GM23338 (cell line): ENCODE results near the gene KCNAB2. TPM values are rescaled to one million over a fixed set of nuclear protein-coding genes. Genes with fewer than 3 reads are reported as not detected.

Source experiments
- ATAC-seq: fragments of 200-7000 bp; cut with Tn5 transposase; 3 replicates; pipeline ENCODE4 v1.9.1; 2020
- DNase-seq: peaks from one replicate; pipeline ENCODE4 v3.0.0-alpha.2; 2015; ENCODE audit warnings: low spot score
- H2AFZ ChIP-seq: fragments of 200-600 bp; sonication (generic); 2 replicates; pipeline ENCODE4 v1.8.0; 2016; ENCODE audit warnings: antibody characterized with exemption, mild to moderate bottlenecking, moderate library complexity
- H3F3A ChIP-seq: fragments of 200-600 bp; sonication (generic); replicated peaks from 2 replicates; pipeline ENCODE4 v1.8.0; 2017; ENCODE audit warnings: antibody characterized with exemption, mixed run types, low read depth
- H3K27ac ChIP-seq: fragments of 200-600 bp; sonication (generic); 2 replicates; pipeline ENCODE4 v1.6.1; 2016; ENCODE audit warnings: low read depth
- H3K27me3 ChIP-seq: fragments of 200-600 bp; sonication (generic); 2 replicates; pipeline ENCODE4 v1.8.0; 2016; ENCODE audit warnings: mild to moderate bottlenecking, mixed run types, moderate library complexity; ENCODE audit not compliant: insufficient read depth
- H3K36me3 ChIP-seq: fragments of 200-600 bp; sonication (generic); 2 replicates; pipeline ENCODE4 v1.8.0; 2016; ENCODE audit warnings: mild to moderate bottlenecking; ENCODE audit not compliant: insufficient read depth
- H3K4me1 ChIP-seq: fragments of 200-600 bp; sonication (generic); 2 replicates; pipeline ENCODE4 v1.8.0; 2016; ENCODE audit warnings: mild to moderate bottlenecking, moderate library complexity; ENCODE audit not compliant: insufficient read depth
- H3K4me2 ChIP-seq: fragments of 200-600 bp; sonication (generic); 2 replicates; pipeline ENCODE4 v1.7.1; 2017; ENCODE audit warnings: mixed run types
- H3K4me3 ChIP-seq: fragments of 200-600 bp; sonication (generic); 2 replicates; pipeline ENCODE4 v1.6.1; 2016; ENCODE audit warnings: mixed run types
- H3K79me2 ChIP-seq: fragments of 200-600 bp; sonication (generic); replicated peaks from 2 replicates; pipeline ENCODE4 v1.8.0; 2017; ENCODE audit warnings: mild to moderate bottlenecking; ENCODE audit not compliant: insufficient read depth
- H3K9me2 ChIP-seq: fragments of 200-600 bp; sonication (generic); 2 replicates; pipeline ENCODE4 v1.8.0; 2017; ENCODE audit not compliant: insufficient read depth
- H4K20me1 ChIP-seq: fragments of 200-600 bp; sonication (generic); replicated peaks from 2 replicates; pipeline ENCODE4 v1.8.0; 2017; ENCODE audit warnings: mild to moderate bottlenecking; ENCODE audit not compliant: insufficient read depth
- H3K27ac Mint-ChIP-seq: 2 replicates; pipeline ENCODE4 v1.8.0; 2020; ENCODE audit warnings: inconsistent platforms, mild to moderate bottlenecking, moderate library complexity, mixed read lengths
- H3K27me3 Mint-ChIP-seq: 3 replicates; pipeline ENCODE4 v1.8.0; 2022; ENCODE audit warnings: low read depth, mild to moderate bottlenecking, moderate library complexity, mixed read lengths, inconsistent platforms; ENCODE audit not compliant: insufficient read depth, poor library complexity
- H3K36me3 Mint-ChIP-seq: 3 replicates; pipeline ENCODE4 v1.8.0; 2021; ENCODE audit warnings: low read depth, mild to moderate bottlenecking, inconsistent platforms, moderate library complexity, mixed read lengths
- H3K4me1 Mint-ChIP-seq: 3 replicates; pipeline ENCODE4 v1.8.0; 2020; ENCODE audit warnings: mild to moderate bottlenecking, inconsistent platforms, mixed read lengths
- H3K4me3 Mint-ChIP-seq: 3 replicates; pipeline ENCODE4 v1.8.0; 2021; ENCODE audit warnings: moderate library complexity, mild to moderate bottlenecking, inconsistent platforms, mixed read lengths
- H3K9me3 Mint-ChIP-seq: 3 replicates; pipeline ENCODE4 v1.8.0; 2020; ENCODE audit warnings: moderate library complexity, mild to moderate bottlenecking, inconsistent platforms, mixed read lengths
- CREB1 ChIP-seq: fragments of 250-450 bp; sonication (Bioruptor Pico); IDR thresholded peaks from 2 replicates; pipeline ENCODE4 v1.5.0; 2020; ENCODE audit warnings: low read depth, mild to moderate bottlenecking, moderate library complexity
- EZH2 ChIP-seq: fragments of 200-600 bp; sonication (generic); IDR thresholded peaks from one replicate; pipeline ENCODE4 v1.8.0; 2017; ENCODE audit warnings: antibody characterized with exemption, mild to moderate bottlenecking, low read depth; ENCODE audit not compliant: unreplicated experiment
- JUNB ChIP-seq: IDR thresholded peaks from one replicate; pipeline ENCODE4 v1.6.1; 2016; ENCODE audit warnings: antibody characterized with exemption; ENCODE audit not compliant: unreplicated experiment
- POLR2AphosphoS5 ChIP-seq: IDR thresholded peaks from 2 replicates; pipeline ENCODE4 v1.6.1; 2016; ENCODE audit warnings: antibody characterized with exemption, low read depth
- STAT1 ChIP-seq: IDR thresholded peaks from one replicate; pipeline ENCODE4 v1.6.1; 2016; ENCODE audit warnings: antibody characterized with exemption; ENCODE audit not compliant: unreplicated experiment
- ZNF114 ChIP-seq: fragments of 250-450 bp; sonication (Bioruptor Pico); IDR thresholded peaks from 2 replicates; pipeline ENCODE4 v1.5.0; 2020; ENCODE audit warnings: mild to moderate bottlenecking, moderate library complexity
- ZNF331 ChIP-seq: fragments of 250-450 bp; sonication (Bioruptor Pico); IDR thresholded peaks from 2 replicates; pipeline ENCODE4 v1.5.0; 2020; ENCODE audit warnings: low read depth, mild to moderate bottlenecking, moderate library complexity
- polyA plus RNA-seq: library from polyadenylated mRNA; unstranded; fragments of >200 nt; fragmentation: Nextera tagmentation; extraction: Ambion mirVana; gene quantifications from 2 replicates; pipeline ENCODE4 v1.2.1, GENCODE V29; 2016
- total RNA-seq: library from RNA; depleted of rRNA; stranded (reverse); fragments of >200 nt; shearing (Covaris generic); gene quantifications from 2 replicates; pipeline ENCODE4 v1.2.3, GENCODE V29; 2014
- TF ChIP-seq, protein P1 (sequence below), 2 experiments: fragments of 200-600 bp in 1 of 2; sonication (generic) in 1 of 2; conservative IDR thresholded peaks; 2 replicates each; pipeline versions ENCODE4 v1.5.1 to v1.6.1; 2016 to 2017; ENCODE audit warnings: antibody characterized with exemption in 2 of 2, low read depth in 2 of 2, mild to moderate bottlenecking in 2 of 2, moderate library complexity in 1 of 2
- TF ChIP-seq, protein P2 (sequence below): fragments of 250-450 bp; sonication (Bioruptor Pico); IDR thresholded peaks from 2 replicates; pipeline ENCODE4 v1.5.0; 2020; ENCODE audit warnings: mild to moderate bottlenecking, moderate library complexity
- TF ChIP-seq, protein P3 (sequence below): IDR thresholded peaks from one replicate; pipeline ENCODE4 v1.6.1; 2018; ENCODE audit warnings: antibody characterized with exemption; ENCODE audit not compliant: unreplicated experiment
- TF ChIP-seq, protein P4 (sequence below): IDR thresholded peaks from 2 replicates; pipeline ENCODE4 v1.6.1; 2016; ENCODE audit warnings: antibody characterized with exemption

KCNAB2 gene
- total and polyA plus RNA-seq, 2 experiments from 2014 or later: 3.0 to 3.7 TPM

DNA sequence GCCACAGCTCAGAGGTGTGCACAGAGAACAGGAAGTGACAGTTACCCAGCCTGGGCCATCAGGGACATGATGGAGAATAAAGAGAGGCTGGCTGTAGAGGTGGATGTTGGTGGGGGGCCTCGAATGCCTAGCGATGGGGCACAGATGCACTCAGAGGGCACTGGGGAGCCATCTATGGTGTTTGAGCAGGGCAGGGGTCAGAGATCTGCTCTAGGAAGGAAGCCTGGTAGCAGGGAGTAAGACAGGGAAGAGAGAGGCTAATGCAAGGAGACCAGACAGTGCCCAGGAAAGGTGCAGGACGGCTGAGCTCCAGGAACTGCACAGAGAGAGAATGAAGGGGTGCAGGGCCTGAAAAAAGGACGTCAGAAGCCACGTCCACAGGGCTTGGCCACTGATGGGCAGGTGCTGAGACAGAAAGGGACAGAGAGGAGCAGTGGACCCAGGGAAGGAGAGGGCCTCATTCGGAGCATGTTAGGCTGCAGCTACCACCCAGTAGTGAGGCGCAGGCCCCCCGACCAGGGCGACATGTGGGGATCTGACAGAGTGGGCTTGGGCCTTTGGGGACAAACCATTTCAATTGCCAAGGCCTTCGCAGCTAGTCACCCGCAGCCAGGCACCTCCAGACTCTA lies 1.1 kb upstream of the KCNAB2 start:
- Mint-ChIP-seq H3K9me3 (no peaks in the 10 kb centered on the region), H3K36me3 (no peaks in the 10 kb centered on the region), H3K4me3 (no peak overlapping the region; the same call in 2 of the 3 replicates), H3K27me3 (peaks cover 6% of the 10 kb centered on the region), H3K4me1 (no peaks in the 10 kb centered on the region; the same call in 2 of the 3 replicates), H3K27ac (no peak overlapping the region)
- Histone ChIP-seq H3K79me2 (no peaks in the 10 kb centered on the region), H3K4me3 (no peak overlapping the region), H3F3A (no peaks in the 10 kb centered on the region), H3K4me2 (no peak overlapping the region), H3K36me3 (no peaks in the 10 kb centered on the region), H4K20me1 (no peaks in the 10 kb centered on the region; the same call in 1 of the 2 replicates), H2AFZ (no peak overlapping the region), H3K27ac (no peak overlapping the region), H3K4me1 (no peaks in the 10 kb centered on the region), H3K9me2 (no peaks in the 10 kb centered on the region), H3K27me3 (no peaks in the 10 kb centered on the region)
- ATAC-seq (no peak), DNase-seq (no peak)
- no peak for TF ChIP-seq EZH2
- TF ChIP-seq, protein P1, sequence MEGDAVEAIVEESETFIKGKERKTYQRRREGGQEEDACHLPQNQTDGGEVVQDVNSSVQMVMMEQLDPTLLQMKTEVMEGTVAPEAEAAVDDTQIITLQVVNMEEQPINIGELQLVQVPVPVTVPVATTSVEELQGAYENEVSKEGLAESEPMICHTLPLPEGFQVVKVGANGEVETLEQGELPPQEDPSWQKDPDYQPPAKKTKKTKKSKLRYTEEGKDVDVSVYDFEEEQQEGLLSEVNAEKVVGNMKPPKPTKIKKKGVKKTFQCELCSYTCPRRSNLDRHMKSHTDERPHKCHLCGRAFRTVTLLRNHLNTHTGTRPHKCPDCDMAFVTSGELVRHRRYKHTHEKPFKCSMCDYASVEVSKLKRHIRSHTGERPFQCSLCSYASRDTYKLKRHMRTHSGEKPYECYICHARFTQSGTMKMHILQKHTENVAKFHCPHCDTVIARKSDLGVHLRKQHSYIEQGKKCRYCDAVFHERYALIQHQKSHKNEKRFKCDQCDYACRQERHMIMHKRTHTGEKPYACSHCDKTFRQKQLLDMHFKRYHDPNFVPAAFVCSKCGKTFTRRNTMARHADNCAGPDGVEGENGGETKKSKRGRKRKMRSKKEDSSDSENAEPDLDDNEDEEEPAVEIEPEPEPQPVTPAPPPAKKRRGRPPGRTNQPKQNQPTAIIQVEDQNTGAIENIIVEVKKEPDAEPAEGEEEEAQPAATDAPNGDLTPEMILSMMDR (conservative IDR thresholded peaks at IDR 0.05; ENCODE audit: low read depth in 2 of 2): no peak
- TF ChIP-seq, protein P2, sequence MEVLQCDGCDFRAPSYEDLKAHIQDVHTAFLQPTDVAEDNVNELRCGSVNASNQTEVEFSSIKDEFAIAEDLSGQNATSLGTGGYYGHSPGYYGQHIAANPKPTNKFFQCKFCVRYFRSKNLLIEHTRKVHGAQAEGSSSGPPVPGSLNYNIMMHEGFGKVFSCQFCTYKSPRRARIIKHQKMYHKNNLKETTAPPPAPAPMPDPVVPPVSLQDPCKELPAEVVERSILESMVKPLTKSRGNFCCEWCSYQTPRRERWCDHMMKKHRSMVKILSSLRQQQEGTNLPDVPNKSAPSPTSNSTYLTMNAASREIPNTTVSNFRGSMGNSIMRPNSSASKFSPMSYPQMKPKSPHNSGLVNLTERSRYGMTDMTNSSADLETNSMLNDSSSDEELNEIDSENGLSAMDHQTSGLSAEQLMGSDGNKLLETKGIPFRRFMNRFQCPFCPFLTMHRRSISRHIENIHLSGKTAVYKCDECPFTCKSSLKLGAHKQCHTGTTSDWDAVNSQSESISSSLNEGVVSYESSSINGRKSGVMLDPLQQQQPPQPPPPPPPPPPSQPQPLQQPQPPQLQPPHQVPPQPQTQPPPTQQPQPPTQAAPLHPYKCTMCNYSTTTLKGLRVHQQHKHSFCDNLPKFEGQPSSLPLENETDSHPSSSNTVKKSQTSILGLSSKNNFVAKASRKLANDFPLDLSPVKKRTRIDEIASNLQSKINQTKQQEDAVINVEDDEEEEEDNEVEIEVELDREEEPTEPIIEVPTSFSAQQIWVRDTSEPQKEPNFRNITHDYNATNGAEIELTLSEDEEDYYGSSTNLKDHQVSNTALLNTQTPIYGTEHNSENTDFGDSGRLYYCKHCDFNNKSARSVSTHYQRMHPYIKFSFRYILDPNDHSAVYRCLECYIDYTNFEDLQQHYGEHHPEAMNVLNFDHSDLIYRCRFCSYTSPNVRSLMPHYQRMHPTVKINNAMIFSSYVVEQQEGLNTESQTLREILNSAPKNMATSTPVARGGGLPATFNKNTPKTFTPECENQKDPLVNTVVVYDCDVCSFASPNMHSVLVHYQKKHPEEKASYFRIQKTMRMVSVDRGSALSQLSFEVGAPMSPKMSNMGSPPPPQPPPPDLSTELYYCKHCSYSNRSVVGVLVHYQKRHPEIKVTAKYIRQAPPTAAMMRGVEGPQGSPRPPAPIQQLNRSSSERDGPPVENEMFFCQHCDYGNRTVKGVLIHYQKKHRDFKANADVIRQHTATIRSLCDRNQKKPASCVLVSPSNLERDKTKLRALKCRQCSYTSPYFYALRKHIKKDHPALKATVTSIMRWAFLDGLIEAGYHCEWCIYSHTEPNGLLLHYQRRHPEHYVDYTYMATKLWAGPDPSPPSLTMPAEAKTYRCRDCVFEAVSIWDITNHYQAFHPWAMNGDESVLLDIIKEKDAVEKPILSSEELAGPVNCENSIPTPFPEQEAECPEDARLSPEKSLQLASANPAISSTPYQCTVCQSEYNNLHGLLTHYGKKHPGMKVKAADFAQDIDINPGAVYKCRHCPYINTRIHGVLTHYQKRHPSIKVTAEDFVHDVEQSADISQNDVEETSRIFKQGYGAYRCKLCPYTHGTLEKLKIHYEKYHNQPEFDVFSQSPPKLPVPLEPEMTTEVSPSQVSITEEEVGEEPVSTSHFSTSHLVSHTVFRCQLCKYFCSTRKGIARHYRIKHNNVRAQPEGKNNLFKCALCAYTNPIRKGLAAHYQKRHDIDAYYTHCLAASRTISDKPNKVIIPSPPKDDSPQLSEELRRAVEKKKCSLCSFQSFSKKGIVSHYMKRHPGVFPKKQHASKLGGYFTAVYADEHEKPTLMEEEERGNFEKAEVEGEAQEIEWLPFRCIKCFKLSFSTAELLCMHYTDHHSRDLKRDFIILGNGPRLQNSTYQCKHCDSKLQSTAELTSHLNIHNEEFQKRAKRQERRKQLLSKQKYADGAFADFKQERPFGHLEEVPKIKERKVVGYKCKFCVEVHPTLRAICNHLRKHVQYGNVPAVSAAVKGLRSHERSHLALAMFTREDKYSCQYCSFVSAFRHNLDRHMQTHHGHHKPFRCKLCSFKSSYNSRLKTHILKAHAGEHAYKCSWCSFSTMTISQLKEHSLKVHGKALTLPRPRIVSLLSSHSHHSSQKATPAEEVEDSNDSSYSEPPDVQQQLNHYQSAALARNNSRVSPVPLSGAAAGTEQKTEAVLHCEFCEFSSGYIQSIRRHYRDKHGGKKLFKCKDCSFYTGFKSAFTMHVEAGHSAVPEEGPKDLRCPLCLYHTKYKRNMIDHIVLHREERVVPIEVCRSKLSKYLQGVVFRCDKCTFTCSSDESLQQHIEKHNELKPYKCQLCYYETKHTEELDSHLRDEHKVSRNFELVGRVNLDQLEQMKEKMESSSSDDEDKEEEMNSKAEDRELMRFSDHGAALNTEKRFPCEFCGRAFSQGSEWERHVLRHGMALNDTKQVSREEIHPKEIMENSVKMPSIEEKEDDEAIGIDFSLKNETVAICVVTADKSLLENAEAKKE (CRISPR knock-in tag): no peak
- TF ChIP-seq ZNF114 (CRISPR knock-in tag): no peak
- TF ChIP-seq STAT1: no peak
- TF ChIP-seq, protein P3, sequence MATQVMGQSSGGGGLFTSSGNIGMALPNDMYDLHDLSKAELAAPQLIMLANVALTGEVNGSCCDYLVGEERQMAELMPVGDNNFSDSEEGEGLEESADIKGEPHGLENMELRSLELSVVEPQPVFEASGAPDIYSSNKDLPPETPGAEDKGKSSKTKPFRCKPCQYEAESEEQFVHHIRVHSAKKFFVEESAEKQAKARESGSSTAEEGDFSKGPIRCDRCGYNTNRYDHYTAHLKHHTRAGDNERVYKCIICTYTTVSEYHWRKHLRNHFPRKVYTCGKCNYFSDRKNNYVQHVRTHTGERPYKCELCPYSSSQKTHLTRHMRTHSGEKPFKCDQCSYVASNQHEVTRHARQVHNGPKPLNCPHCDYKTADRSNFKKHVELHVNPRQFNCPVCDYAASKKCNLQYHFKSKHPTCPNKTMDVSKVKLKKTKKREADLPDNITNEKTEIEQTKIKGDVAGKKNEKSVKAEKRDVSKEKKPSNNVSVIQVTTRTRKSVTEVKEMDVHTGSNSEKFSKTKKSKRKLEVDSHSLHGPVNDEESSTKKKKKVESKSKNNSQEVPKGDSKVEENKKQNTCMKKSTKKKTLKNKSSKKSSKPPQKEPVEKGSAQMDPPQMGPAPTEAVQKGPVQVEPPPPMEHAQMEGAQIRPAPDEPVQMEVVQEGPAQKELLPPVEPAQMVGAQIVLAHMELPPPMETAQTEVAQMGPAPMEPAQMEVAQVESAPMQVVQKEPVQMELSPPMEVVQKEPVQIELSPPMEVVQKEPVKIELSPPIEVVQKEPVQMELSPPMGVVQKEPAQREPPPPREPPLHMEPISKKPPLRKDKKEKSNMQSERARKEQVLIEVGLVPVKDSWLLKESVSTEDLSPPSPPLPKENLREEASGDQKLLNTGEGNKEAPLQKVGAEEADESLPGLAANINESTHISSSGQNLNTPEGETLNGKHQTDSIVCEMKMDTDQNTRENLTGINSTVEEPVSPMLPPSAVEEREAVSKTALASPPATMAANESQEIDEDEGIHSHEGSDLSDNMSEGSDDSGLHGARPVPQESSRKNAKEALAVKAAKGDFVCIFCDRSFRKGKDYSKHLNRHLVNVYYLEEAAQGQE: no peak
- no peak for TF ChIP-seq JUNB
- TF ChIP-seq, protein P4, sequence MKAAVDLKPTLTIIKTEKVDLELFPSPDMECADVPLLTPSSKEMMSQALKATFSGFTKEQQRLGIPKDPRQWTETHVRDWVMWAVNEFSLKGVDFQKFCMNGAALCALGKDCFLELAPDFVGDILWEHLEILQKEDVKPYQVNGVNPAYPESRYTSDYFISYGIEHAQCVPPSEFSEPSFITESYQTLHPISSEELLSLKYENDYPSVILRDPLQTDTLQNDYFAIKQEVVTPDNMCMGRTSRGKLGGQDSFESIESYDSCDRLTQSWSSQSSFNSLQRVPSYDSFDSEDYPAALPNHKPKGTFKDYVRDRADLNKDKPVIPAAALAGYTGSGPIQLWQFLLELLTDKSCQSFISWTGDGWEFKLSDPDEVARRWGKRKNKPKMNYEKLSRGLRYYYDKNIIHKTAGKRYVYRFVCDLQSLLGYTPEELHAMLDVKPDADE: no peak
- no peak for TF ChIP-seq CREB1 (CRISPR knock-in tag)
- no peak for TF ChIP-seq ZNF331 (CRISPR knock-in tag)
- no peak for TF ChIP-seq POLR2AphosphoS5
